BJ (cell line): ENCODE data around the gene AMT. TPM values are rescaled to one million over a fixed set of nuclear protein-coding genes. Genes with fewer than 3 reads are reported as not detected.

Source experiments
- CTCF ChIA-PET: fragments of 350-600 bp; formaldehyde crosslinking; extraction: SDS; loops from one replicate; lab custom pipeline; 2021; ENCODE audit warnings: antibody characterized with exemption, inconsistent platforms; lab: Yijun Ruan, JAX
- POLR2A ChIA-PET: fragments of 300-600 bp; sonication (Branson Sonifier 250); formaldehyde crosslinking; extraction: SDS; loops from one replicate; lab custom pipeline; 2021; ENCODE audit warnings: antibody characterized with exemption; lab: Charles Lee
- DNase-seq: peaks from one replicate; pipeline ENCODE4 v3.0.0-alpha.2; 2011; ENCODE audit warnings: low read depth
- H3K27me3 ChIP-seq: 2 replicates; pipeline ENCODE4 v1.6.0; 2011; ENCODE audit warnings: low read length; ENCODE audit not compliant: control insufficient read depth, insufficient read depth
- H3K36me3 ChIP-seq: 2 replicates; pipeline ENCODE4 v1.5.1; 2011; ENCODE audit warnings: low read length; ENCODE audit not compliant: control insufficient read depth, insufficient read depth
- H3K4me3 ChIP-seq: 2 replicates; pipeline ENCODE4 v1.5.1; 2011; ENCODE audit warnings: low read depth, mild to moderate bottlenecking, control low read depth, low read length
- CTCF ChIP-seq: IDR thresholded peaks from 2 replicates; pipeline ENCODE4 v1.5.1; 2011; ENCODE audit warnings: low read depth, mild to moderate bottlenecking, control low read depth, inconsistent platforms, low read length, moderate library complexity; ENCODE audit not compliant: insufficient read depth
- polyA plus RNA-seq: library from polyadenylated mRNA; depleted of rRNA; stranded (reverse); fragments of >200 nt; gene quantifications from 2 replicates; pipeline ENCODE4 v1.2.3, GENCODE V29; 2011

The AMT gene
- polyA plus RNA-seq, 1 experiment = 9.1 TPM

- no peaks in the 10 kb centered on the region for H3K36me3 ChIP-seq
- POLR2A ChIA-PET = no interaction called here
- H3K27me3 ChIP-seq = no peaks in the 10 kb centered on the region
- DNase-seq = no peak
- CTCF ChIA-PET = interaction anchor here (0.8 to 2.0 kb wide), 6 partner anchors 9 to 289 kb away, joined by 3 to 13 read pairs (median 5); partner anchors contain the start of genes DAG1 and KLHDC8B
- TF ChIP-seq CTCF = no peak
- no peak overlapping the region for H3K4me3 ChIP-seq
Measured at GRCh38 chr3:49460188-49460890, 38.1 kb upstream of the AMT start.

DNA sequence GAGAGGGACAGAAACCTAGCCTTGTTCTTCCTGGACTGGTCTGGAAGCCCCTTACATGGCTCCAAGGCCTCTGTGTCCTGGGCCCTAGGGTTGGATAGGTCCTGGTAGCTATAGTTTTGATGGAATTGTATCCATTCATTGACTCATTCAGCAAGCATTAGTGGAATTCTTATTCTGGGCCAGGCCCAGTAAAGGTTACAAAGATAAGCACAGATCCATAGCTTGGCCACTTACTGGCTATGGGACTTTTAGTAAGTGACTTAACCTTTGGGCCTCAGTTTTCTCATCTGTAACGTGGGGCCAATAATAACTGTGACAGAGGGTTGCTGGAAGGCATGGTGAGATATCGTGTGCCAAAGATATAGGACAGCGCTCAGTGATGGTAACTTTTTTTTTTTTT, 34.2 kb upstream of the AMT start:
- no peak for DNase-seq
- Histone ChIP-seq H3K27me3 (no peaks in the 10 kb centered on the region), H3K36me3 (no peaks in the 10 kb centered on the region), H3K4me3 (no peak overlapping the region)
- ChIA-PET POLR2A (no interaction called here), CTCF (interaction anchor here (0.9 to 1.2 kb wide), 2 partner anchors 7 to 13 kb away, joined by 3 to 5 read pairs; no protein-coding TSS in a partner anchor)
- no peak for TF ChIP-seq CTCF

- no peak for TF ChIP-seq CTCF
- DNase-seq = no peak
- POLR2A ChIA-PET = no interaction called here
- H3K27me3 ChIP-seq = no peaks in the 10 kb centered on the region
- CTCF ChIA-PET = interaction anchor here (0.9 to 1.4 kb wide), 3 partner anchors 117 to 285 kb away, joined by 3 to 5 read pairs (median 4); partner anchors contain the start of gene KLHDC8B
- no peaks in the 10 kb centered on the region for H3K36me3 ChIP-seq
- no peak overlapping the region for H3K4me3 ChIP-seq
Measured at GRCh38 chr3:49454898-49455681, 32.8 kb upstream of the AMT start.

- TF ChIP-seq CTCF = peak; percentile 19; the same call in 1 of the 2 replicates
- H3K27me3 ChIP-seq = no peaks in the 10 kb centered on the region
- ChIA-PET POLR2A (no interaction called here), CTCF (interaction anchor here (0.9 to 1.4 kb wide), 3 partner anchors 10 to 283 kb away, joined by 3 to 7 read pairs (median 5); partner anchors contain the start of gene KLHDC8B)
- no peaks in the 10 kb centered on the region for H3K36me3 ChIP-seq
- no peak for DNase-seq
- H3K4me3 ChIP-seq = no peak overlapping the region
Measured at GRCh38 chr3:49454458-49454857, 32.2 kb upstream of the AMT start.

DNA sequence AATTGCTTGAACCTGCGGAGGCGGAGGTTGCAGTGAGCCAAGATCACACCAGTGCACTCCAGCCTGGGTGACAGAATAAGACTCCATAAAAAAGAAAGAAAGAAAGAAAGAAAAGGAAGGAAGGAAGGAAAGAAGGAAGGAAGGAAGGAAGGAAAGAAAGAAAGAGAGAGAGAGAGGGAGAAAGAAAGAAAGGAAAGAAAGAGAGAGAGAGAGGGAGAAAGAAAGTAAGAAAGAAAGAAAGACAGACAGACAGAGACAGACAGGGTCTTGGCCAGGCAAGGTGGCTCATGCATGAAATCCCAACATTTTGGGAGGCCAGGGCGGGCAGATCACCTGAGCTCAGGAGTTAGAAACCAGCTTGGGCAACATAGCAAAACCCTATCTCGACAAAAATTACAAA, 31.3 kb upstream of the AMT start:
- CTCF ChIA-PET = interaction anchor here (0.9 to 1.4 kb wide), 2 partner anchors 9 to 283 kb away, joined by 5 to 7 read pairs; partner anchors contain the start of gene KLHDC8B
- Histone ChIP-seq H3K4me3 (no peak overlapping the region), H3K27me3 (no peaks in the 10 kb centered on the region), H3K36me3 (no peaks in the 10 kb centered on the region)
- DNase-seq = no peak
- POLR2A ChIA-PET = no interaction called here
- TF ChIP-seq CTCF = no peak
